GM21737 (cell line): ENCODE measurements around the gene NPAS1.
"Not testable (repeated sequence)": the region's sequence is repeated elsewhere in the genome, so short reads cannot be mapped to it uniquely, and the experiment has no call there.

Experiments used
- ATAC-seq: cut with Tn5 transposase; IDR thresholded peaks from one replicate; pipeline ENCODE4 v1.9.1; 2021; ENCODE audit warnings: mild to moderate bottlenecking, moderate library complexity; ENCODE audit not compliant: unreplicated experiment

Gene NPAS1

DNA sequence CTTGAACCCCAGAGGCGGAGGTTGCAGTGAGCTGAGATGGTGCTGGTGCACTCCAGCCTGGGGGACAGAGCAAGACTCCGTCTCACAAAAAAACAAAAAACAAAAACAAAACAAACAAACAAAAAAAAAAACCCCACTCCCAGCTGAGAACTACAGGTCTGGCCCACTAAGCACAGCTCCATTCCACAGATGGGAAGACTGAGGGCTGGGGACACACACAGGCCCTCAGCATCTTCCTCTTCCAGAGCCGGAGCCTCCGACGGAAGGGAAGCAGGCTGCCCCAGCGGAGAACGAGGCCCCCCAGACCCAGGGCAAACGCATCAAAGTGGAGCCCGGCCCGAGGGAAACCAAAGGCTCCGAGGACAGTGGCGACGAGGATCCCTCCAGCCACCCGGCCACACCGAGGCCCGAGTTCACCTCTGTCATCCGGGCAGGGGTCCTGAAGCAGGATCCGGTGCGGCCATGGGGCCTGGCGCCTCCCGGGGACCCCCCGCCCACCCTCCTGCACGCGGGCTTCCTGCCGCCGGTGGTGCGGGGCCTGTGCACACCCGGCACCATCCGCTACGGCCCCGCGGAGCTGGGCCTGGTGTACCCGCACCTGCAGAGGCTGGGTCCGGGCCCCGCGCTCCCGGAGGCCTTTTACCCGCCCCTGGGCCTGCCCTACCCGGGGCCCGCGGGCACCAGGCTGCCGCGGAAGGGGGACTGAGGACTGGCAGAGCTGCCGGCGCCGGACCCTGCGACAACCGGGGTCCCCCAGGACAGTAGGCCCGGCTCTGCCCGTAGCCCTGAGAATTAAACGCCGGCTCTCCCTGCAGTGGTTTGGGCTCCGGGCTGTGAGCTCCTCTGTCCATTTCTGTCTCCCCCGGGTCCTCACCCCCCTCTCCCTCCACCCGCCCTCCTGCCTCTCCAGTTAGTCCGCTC, 25.6 kb downstream of the NPAS1 start:
- ATAC-seq: no peak

DNA sequence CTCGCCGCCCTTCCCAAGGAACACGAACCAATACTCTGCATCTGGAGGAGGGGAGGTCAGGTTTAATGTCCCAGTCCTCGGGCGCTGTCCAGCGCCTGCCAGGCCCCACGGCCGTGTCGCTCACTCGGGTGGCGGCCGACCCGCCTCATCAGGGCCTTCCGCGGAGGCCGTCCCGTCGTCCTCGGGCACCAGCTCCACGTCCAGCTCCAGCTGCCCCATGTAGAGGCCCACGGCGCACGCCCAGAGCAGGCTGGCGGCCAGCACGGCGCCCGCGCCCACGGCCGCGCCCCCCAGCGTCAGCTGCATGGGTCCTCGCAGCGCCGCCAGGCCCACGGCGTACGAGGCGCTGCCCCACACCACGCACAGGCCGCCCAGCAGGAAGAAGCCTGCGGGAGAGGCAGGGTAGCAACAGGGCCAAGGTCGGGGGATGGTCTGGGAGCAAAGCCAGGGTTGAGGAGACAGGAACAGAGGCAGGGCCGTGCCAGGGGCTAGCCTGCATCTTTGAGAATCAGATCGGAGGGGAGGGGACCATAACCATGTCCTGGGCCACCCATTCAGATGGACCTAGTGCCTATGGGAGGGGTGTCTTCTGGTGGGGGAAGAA, 26.3 kb downstream of the NPAS1 start:
- no peak for ATAC-seq

DNA sequence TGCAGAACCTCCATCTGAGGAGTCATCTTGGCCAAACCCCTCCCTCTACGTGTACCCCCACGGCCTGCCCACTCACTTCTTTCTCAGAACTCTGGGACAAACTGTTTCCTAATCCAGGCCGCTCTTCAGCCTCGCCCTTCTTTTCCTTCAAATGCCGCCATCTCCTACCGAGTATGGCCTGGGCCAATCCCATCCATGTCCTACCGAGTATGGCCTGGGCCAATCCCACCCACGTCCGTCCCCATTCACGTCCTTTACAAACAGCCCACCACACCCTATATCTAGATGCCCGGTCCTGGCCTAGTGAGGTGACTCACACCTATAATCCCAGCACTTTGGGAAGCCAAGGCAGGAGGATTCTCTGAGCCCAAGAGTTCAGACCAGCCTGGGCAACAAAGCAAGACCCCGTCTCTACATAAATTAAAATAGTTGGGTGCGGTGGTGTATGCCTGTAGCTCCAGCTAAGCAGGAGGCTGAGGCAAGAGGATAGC, 27.7 kb downstream of the NPAS1 start:
- ATAC-seq: no peak

DNA sequence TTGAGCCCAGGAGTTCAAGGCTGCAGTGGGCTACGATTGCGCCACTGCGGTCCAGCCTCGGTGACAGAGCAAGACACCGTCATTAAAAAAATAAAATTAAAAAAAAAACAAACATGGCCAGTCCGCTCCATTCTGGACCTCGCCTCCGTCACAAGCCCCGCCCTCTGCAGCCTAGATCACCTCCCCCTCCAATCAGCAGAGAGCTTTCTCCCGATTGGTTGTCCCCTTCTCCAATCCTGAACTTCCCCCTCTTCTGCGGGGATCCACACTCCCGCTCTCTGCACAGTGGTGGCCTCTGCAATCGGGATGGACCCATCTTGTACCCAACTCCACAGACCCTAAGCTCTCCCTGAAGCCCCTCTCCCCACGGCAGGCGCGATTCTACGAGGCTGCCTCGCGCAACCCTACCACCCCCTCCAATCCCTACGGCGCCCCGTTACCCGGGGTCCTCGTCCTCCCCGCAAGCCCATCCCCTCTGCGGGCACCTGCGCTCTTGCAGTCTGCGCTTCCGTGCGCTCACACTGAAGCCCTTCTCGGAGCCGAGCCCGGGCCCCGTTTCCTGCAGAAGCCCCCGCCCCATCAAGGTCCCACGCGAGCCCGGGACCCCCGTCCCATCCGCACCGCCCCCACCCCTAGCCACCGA, 28.2 kb downstream of the NPAS1 start:
- ATAC-seq: peak; percentile 24

DNA sequence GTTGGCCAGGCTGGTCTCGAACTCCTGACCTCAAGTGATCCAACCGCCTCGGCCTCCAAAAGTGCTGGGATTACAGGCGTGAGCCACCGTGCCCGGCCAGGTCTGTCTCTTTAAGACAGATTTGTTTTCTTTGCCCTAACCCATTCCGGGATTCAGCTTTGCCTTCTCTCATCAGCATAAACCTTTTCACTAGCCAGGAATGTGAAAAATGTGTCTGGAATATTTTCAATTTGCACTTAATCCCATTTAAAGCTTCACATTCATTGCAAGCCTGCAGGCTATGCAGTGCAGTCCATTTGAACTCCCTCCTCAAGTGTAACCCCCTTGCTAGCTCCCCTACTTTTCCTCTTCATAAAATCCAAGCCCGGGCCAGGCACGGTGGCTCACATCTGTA, 29.7 kb downstream of the NPAS1 start:
- no peak for ATAC-seq

DNA sequence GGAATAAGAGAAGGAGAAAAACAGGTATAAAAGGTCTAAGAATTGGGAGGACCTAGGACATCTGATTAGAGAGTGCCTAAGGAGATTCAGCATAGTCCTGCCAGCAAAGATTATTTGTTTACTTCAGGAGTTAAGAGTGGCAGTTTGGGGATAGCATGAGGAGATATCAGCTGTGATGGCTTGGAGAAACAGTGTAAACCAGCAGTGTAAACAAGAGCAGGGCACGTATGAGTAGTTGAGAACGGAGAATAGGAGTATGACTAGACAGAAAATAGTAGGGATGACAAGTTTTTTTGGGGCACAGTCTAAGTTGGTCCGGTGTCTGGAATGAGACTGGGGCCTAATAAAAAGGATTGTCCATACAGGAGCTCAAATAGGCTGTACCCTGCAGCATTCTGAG, 30.9 kb downstream of the NPAS1 start:
- ATAC-seq: not testable (repeated sequence)

DNA sequence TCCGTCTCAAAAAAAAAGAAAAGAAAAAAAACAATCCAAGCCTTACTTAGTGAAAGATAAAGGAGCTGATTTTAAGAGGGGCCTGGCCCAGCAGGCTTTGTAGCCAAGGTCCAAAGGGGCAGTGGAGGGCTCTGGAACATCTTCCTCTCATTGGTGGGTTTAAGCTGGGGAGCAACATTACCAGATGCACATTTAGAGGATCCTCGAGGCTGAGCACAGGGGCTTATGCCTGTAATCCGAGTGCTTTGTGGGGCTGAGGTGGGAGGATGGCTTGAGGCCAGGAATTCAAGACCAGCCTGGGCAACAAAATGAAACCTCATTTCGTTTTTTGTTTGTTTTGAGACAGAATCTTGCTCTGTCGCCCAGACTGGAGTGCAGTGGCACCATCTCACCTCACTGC, 36.8 kb downstream of the NPAS1 start:
- no peak for ATAC-seq

DNA sequence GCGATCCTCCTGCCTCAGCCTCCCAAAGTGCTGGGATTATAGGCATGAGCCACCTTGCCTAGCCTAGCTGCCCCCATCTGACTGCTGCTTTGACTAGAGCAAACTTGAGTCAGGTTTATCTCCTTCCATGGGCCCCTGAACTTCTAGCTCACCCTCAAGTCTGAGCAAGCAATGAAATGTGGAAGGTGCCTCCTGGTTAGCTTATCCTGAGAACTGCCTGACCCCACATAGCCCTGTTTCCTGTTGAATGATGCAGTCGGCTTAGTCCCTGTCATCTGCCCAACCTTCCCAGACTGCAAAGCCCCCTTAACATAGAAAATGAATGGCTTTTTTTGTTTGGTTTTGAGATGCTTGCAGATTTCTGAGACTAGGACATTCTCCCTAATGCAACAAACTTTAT, 37.7 kb downstream of the NPAS1 start:
- no peak for ATAC-seq

DNA sequence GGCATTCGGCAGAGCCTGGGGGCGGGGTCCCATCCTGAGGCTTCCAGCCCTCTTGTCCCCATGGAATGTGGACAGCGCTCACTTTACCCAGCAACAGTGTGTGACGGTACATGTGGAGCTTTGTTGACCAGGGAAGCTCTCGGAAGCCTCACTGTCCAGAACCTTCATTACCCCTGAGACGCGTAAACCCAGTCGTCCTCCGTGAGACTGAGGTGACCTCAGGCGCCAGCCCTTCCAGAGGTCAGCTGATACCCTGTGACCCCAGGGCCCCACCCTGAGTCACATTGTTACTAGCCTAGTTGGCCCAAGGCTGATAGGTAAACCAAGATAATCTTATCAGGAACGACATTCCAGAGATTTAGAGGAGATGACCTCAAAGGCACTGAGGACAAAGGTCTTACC, 39.0 kb downstream of the NPAS1 start:
- ATAC-seq: no peak

DNA sequence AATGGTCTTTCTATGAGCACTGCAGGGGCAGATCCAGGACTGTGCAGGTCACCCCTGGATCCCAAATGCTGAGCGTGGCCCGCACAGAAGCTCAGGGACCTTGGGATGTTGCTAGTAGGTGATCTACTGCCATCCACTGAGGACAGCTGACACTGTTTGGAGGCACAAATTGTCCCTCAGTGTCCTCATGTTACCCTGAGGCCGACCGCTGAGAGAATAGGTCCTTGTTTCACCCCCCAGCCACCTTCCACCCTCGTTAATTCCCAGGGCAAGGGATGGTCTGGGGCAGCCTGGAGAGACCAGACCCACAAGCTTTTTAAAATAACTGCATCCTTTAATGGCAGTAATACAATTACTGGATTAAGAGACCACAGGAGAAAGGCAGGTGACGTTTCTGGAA, 44.2 kb downstream of the NPAS1 start:
- no peak for ATAC-seq

DNA sequence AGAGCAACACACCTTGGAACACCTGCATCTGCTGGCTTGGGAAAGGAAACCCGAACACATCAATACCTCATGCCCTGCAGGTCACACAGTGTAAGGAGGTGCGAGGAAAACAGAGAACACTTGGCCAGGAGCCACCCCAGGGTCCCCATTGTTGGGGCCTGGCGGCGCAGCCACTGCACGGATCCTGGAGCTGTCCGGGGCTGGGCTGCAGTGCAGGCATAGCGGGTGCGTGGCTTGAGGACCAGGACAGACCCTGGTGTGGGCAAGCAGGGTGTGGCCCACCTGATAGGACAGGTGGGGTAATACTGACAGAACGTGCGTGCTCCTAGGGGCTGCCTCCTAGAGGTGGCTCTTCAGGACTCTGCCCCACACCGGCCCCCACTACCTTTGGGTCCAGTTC, 45.6 kb downstream of the NPAS1 start:
- no peak for ATAC-seq

DNA sequence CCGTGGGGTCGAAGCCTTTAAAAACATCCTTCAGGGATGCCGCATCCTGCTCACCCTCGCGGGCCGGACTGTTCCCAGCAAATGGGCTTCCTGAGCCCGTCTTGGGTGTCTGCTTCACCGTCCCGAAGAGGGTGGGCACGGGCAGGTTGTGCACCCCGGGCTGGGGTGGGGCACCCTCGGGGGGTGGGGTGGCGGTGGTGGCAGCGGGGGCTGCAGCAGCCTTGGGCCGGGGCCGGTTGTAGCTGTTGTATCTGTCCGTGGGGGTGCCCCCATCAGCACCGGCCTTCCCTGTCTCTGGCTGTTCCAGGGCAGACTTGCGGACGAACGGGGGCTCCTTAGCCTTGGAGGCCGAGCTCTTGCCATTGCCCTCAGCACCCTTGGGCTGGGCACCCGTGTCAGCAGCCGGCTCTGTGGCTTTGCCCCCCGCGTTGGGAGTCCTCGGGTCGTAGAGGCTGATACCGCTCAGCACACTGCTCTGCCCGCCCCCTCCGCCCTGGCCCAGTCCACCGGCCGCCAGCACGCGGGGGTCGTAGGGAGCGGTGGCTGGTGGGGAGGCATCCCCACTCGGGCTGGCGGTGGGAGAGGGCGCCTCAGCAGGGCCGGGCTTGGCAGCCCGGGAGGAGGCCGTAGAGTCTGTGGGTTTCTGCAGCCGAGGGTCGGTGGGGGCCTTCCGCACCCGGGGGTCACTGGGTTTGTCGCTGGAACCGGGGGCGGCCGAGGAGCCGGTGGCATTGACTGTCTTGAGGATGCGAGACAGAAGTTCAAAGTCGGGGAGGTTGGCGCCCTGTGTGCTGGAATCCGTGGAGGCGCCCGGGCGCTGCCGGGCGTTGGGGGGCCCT, 47.0 kb downstream of the NPAS1 start:
- ATAC-seq: no peak

DNA sequence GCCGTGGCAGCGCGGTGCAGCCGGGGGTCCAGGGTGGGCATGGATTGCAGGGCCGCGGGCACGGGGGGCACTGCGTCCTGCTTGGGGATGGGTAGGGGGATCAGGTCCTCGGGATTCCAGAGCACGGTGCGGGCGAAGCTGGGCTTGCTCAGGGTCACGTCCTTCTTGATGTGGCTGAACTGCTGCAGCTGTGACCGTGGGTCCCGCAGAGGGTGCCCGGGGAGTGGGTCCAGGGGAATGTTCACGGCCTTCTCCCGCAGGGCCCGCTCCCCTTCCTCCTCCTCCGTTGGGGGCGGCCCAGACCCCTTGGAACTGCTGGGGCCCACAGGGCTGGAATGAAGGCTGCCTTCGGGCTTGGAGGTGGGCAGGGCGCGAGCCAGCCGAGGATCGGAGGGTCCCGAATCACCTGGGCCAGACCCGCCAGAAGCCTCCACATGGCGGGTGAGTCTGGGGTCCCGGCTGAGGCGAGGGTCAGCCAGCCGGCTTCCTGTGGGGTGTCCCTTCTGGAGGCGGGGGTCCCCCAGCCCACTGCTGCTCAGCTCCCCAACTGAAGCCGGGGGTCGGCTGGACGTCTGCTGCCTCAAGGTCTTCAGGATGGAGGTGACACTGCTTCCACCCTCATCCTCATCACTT, 47.7 kb downstream of the NPAS1 start:
- ATAC-seq: no peak

DNA sequence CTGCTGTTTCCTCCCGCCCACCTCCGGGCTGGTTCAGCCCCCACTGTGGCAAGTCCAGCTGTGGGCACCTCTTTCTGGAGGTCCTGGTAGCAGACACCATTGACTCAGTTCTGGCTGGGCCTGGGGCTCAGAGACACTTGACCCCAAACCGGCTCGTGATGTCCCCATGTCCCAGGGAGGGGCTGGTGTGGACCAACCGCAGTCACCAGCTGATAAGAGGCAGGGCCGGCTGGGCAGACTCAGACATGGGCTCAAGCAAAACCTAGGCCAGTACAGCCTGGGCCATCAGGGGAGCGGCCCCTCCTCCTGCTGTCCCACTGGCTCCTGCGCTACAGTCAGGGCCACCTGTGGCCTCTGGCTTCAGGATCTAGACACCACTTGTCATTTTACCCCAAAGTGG, 48.6 kb downstream of the NPAS1 start:
- no peak for ATAC-seq

DNA sequence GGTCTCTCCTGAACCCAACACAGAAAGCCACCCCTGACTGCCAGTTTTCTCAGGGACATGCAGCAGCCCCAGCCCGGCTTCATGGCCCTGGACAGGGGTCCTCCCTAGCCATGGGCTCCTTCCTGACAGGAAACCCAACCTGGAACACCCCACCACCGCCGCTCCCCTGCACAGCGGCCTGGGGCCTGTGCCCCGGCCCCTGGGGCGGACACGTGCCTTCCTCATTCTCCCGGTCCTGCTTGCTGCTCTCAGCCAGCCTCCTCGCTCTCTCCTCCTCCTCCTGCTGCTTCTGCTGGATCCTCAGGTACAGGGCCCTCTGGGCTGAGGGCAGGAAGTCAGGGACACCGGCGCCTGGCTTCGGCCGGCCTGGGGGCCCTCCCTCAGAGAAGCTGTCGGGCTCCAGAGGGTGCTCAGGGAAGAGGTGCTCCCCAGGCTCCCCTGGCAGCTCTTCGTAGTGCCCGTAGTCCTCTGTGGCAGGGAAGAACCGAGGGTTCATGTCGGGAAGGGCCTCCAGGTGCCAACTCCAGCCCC, 49.3 kb downstream of the NPAS1 start:
- ATAC-seq: no peak

DNA sequence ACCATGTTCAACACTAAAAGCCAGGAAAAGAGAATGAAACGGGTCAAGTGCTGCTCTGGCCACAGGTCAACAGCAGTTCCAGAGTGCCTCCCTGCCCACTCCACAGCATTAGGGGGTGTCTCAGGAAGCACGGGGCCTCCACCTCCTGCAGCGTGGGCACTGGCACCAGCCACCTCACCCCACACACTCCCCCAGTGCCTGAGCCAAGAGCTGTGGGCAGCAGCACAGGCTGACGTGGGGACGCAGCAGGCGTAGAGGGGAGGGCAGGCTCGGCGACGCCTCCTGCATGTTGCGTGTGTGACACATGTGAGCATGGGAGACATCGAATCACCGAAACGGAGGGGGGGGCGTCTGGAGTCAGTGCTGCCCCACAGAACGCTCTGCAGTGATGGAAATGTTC, 50.2 kb downstream of the NPAS1 start:
- ATAC-seq: no peak

DNA sequence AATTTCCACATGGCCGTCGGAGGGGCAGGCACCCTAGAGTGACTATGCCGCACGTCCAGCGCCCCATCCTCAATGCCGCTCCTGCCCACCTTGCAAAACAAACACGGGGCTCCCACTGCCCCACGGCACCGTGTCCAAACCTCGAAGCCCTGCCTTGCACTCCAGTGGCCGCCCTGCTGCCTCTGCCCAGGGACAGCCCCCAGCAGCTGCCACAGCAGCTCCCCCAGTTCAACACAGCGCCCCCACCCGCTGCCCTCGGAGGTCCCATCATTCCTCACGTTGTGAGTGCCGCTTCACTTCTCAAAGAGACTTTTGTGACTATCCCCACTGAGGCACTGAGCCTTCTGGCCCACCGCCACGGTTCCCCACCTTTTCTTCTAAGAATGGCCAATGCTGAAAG, 51.1 kb downstream of the NPAS1 start:
- ATAC-seq: no peak

DNA sequence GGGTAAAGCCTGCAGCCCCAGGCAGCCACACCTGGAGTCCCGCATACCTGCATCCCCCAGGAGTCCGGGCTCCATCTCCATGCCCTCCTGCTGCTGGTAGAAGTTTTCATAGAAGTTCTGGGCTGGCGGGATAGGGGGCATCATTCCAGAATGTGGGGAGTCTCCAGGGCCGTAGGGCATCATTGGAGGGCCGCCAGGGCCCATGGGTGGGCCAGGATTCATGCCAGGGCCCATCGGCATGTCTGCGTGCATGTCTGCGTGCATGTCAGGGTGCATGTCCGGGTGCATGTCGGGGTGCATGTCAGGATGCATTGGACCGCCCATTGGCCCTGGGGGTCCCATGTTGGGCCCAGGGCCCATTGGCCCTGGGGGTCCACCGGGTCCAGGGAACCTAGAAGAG, 52.1 kb downstream of the NPAS1 start:
- ATAC-seq: no peak

DNA sequence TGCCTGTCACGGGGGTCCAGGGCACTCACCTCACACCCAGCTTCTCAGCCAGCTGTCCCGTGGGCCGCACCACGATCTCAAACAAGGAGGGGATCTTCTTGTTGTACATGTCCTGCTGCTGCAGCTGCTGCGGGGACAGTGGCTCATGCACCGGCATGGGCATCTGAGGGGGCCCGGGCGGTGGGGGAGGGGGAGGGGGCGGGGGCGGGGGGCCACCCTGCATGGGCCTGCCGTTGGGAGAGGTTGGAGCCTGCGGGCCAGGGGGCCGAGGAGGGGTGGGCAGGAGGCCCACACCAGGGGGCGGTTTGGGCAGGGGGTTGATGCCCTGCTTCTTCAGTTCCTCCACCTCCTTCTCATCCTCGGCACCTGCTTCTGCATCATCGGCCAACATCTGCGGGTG, 52.7 kb downstream of the NPAS1 start:
- ATAC-seq: no peak

DNA sequence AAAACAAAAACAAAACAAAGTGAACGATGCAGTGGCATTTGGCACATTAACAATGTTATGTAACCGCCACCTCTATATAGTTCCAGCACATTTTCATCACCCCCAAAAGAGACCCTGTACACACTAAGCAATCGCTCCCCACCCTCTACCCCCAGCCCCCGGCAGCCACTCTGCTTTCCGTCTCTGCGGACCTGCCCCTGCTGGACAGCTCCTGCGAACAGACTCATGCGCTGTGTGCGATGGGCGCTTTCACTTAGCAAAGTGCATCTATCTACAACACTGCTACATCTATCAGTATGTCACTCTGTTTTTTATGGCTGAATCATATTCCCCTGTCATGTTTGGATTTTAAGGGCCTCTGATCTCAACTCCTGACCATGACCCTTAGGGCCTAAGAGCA, 53.9 kb downstream of the NPAS1 start:
- ATAC-seq: no peak
